ENCODE measurements around the gene GALNT2.

- no peak for TF ChIP-seq EZH2 (IDR thresholded peaks at IDR 0.05; ENCODE audit: borderline replicate concordance)
- no peak for TF ChIP-seq CTCF (IDR thresholded peaks at IDR 0.05; ENCODE audit: poor library complexity)
- TF ChIP-seq EZH2phosphoT487 (IDR thresholded peaks at IDR 0.05; ENCODE audit: low read depth, severe bottlenecking, unreplicated experiment) = no peak
These were observed 138.7 kb downstream of the GALNT2 start for GRCh38 chr1:230205719-230206198.
